PC-9 (cell line): Measurements from ENCODE around the gene KDM1A.

Source experiments
- EZH2 ChIP-seq: fragments of 200-600 bp; sonication (generic); IDR thresholded peaks from 2 replicates; pipeline ENCODE4 v1.8.0; 2017; ENCODE audit warnings: antibody characterized with exemption, low read depth
- TF ChIP-seq, protein P1 (sequence below): fragments of 200-600 bp; sonication (generic); conservative IDR thresholded peaks from 2 replicates; pipeline ENCODE4 v1.6.1; 2017; ENCODE audit warnings: mixed run types, antibody characterized with exemption, mild to moderate bottlenecking, moderate library complexity

DNA sequence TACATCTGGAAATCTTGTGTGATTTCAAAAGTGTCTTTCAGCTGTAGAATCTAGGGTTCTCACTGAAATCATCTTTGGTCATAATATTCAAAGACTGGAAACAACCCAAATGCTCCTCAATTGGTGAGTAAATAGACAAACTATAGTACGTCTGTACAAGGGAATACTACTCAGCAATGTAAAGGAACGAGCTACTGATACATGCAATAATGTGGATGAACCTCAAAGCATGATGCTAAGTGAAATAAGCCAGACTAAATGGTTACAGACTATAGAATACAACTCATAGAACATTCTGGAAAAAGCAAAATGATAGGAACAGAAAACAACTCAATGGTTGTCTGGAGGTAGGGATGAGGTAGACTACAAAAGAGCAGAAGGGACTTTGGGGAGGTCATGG is 49.2 kb upstream of the KDM1A start:
- TF ChIP-seq, protein P1, sequence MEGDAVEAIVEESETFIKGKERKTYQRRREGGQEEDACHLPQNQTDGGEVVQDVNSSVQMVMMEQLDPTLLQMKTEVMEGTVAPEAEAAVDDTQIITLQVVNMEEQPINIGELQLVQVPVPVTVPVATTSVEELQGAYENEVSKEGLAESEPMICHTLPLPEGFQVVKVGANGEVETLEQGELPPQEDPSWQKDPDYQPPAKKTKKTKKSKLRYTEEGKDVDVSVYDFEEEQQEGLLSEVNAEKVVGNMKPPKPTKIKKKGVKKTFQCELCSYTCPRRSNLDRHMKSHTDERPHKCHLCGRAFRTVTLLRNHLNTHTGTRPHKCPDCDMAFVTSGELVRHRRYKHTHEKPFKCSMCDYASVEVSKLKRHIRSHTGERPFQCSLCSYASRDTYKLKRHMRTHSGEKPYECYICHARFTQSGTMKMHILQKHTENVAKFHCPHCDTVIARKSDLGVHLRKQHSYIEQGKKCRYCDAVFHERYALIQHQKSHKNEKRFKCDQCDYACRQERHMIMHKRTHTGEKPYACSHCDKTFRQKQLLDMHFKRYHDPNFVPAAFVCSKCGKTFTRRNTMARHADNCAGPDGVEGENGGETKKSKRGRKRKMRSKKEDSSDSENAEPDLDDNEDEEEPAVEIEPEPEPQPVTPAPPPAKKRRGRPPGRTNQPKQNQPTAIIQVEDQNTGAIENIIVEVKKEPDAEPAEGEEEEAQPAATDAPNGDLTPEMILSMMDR = no peak
- no peak for TF ChIP-seq EZH2
